LNCAP (cell line): ENCODE results near the gene KLRC3.

Source experiments
- TF ChIP-seq, protein P1 (sequence below): fragments of 450-650 bp; IDR thresholded peaks from 2 replicates; pipeline ENCODE4 v1.5.1; 2017; ENCODE audit warnings: mild to moderate bottlenecking

Gene KLRC3

DNA sequence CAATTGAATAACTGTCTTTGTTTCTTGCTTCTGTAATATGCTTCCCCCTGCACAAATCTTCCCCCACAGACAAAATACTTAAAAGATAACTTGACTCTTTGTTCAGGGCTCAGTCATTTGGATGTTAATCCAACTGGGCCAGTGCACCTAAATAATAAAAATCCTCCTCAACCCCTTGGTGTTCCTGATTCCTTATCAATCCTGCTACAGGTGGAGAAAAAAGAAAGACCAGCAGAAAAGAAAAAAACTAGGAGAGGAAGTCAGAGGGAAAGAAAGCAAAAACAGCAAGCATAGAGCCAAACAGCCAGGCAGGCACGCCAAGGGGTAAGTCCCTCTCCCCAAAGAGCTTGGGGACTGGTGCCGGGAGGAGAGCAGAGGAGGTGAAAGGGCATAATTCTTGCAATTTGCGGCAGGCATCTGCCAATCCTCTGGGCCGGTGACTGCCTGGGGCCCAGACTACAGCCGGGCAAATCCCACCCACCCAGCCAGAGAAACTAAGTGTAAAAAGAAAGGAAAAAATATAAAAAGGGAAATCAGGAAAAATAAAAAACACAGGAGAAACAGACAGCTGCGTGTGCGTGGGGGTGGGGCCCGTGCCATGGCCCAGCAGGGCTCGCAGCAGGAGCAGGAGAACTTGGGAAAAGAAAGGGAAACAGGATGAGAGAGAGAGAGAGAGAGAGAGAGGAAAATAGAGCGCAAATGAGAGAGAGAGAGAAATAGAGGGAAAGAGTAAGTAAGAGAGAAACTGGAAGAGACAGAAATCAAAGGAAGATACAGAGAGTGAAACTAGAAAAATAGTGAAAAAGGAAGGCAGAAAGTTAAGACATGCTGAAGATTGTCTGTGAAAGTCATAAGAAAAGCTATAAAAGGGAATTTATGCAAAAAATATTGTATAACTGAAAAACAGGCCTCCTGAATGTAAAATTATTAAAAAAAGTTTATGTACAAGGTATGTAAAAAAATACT is 51.9 kb downstream of the KLRC3 start:
- TF ChIP-seq, protein P1, sequence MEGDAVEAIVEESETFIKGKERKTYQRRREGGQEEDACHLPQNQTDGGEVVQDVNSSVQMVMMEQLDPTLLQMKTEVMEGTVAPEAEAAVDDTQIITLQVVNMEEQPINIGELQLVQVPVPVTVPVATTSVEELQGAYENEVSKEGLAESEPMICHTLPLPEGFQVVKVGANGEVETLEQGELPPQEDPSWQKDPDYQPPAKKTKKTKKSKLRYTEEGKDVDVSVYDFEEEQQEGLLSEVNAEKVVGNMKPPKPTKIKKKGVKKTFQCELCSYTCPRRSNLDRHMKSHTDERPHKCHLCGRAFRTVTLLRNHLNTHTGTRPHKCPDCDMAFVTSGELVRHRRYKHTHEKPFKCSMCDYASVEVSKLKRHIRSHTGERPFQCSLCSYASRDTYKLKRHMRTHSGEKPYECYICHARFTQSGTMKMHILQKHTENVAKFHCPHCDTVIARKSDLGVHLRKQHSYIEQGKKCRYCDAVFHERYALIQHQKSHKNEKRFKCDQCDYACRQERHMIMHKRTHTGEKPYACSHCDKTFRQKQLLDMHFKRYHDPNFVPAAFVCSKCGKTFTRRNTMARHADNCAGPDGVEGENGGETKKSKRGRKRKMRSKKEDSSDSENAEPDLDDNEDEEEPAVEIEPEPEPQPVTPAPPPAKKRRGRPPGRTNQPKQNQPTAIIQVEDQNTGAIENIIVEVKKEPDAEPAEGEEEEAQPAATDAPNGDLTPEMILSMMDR, result no peak

DNA sequence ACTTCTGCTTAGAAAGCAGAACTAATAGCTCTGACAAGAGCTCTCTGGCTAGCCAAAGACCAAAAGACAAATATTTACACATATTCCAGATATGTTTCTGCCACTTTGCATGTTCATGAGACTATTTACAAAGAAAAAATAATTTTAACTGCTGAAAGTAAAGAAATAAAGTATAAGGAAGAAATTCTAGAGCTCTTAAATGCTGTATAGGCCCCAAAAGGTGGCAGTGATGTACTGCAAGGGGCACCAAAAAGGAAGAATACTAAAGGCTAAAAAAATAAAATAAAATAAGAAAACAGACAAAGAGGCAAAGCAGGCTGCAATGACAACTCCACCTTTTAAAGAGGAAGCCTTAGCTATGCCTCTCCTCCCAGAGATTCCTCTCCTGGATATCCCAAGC is 53.5 kb downstream of the KLRC3 start:
- TF ChIP-seq, protein P1, result peak; percentile 83

DNA sequence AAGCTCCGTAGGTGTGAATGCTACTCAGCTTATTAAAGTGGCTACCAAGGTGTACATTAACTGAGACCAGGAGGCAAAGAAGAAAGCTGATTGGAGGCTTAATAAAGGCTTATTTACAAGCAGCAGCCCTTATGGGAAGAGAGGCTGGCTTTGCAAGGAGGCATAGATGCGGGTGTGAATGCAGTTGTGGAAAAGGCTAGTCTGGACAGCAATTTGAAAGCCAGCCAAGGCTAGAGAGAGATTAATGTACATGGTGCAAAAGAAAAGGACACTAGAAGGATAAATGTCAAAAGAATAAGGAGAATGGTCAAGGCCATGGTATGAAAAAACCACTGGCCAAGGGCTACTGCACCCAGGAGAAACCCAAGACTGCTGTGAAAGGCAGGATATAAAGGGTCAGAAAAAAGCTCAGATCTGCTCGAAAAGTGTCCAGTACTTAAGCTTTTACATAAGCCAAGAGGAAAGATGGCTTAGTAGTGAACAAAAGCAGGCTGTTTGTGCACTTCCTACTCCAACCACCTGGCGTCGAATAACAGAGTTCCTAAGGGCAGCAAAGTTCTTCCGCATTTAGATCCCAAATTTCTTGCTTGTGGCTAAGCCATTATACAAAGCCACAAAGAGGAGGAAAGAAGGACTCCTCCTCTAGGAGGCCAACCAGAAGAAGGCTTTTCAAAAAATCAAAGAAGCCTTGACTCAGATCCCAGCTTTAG is 54.5 kb downstream of the KLRC3 start:
- TF ChIP-seq, protein P1, result peak; percentile 22; the same call in 1 of the 2 replicates

DNA sequence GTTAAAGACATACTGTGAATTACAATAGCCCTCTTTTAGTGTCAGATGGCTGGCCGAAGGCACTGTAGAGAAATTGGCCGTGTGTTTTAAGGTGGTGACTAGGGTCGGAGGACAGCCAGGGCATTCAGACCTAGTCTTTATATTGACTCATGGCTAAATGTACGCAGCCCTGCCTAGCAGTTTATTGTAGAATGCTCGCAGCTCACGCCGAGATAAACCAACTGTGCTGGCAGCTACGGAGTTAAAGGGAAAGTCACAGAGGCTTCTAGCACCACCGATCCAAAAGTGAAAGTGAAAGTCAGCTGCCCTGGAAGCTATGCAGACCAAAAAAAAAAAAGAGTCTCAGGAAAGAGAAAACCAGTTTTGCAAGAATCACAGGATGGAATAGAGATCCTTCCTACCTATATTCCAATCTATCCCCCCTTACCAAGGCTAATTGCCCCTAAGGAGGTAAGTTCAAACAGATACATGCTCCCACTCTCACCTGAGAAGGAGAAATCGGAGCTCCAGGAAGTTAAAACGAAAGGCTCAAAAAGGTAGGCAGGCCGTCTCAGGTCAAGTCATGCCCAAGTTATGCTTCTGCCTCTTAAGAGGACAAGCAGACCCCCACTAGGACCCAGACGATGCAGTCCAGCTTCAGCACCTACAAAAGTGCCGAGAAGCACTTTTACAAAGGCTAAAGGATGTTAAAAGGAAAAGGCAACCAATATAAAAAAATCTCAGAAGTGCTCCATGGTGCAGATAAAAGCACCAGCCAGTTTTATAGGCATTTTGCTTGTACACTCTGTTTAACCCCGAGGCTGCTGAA is 55.4 kb downstream of the KLRC3 start:
- TF ChIP-seq, protein P1, result no peak

DNA sequence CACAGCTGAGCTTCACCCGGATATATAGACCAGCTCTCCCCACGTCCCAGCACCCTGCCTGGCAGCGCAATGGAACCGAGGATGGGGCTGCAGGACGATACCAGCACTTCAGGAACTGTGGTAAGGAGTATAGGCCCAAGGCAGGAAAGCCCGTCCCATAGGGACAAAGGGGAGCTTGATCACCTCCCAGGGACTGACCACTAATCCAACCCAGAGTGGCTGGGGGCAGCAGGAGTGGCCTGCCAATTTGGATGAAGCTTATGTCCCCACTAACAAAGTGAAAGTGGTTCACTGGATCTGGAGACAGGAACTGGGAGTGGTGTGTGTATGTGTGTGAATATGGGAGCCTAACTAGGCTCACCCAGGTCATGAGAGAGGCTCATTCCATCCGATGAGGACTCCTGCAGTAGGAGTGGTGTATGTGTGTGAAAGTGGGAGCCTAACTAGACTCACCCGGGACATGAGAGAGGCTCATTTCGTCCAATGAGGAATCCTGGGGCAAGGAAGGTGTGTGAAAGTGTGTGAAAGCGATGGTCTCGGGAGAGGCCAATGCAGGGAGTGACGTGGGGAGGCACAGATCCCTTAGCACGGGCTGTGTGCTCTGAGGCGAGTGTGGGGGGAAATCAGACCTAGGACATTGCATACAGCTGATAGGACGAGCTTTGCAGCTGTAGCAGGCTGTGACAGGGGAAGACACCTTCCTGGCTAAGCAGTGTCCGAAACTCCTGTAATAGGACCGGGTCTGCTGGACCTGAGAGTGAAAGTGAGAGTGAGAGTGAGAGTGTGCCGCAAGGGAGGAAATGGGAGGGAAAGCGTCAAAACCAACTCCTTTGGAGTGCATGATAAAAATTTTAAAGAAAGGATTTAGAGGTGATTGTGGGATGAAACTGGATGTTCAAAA is 56.2 kb downstream of the KLRC3 start:
- TF ChIP-seq, protein P1, result no peak

DNA sequence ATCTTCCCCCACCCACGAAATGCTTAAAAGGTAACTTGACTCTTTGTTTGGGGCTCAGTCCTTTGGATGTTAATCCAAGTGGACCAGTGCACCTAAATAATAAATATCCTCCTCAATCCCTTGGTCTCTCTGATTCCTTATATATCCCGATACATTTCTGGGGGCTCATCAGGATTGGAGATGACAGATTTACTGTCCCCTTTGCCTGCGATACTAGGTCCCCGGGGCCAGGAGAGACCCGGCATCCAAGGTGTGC is 56.8 kb downstream of the KLRC3 start:
- TF ChIP-seq, protein P1, result no peak
